GM18868 (cell line): Measurements from ENCODE around the gene GOLGB1.
"Not testable (repeated sequence)": the region's sequence is repeated elsewhere in the genome, so short reads cannot be mapped to it uniquely, and the experiment has no call there.

Experiments used
- ATAC-seq: cut with Tn5 transposase; IDR thresholded peaks from one replicate; pipeline ENCODE4 v1.9.1; 2021; ENCODE audit warnings: mild to moderate bottlenecking, moderate library complexity; ENCODE audit not compliant: unreplicated experiment

Gene GOLGB1

GRCh38 chr3:121696186-121696585, 53.4 kb downstream of the GOLGB1 start:
- ATAC-seq = no peak

GRCh38 chr3:121692010-121692699, 57.4 kb downstream of the GOLGB1 start:
- ATAC-seq = no peak

- peak; percentile 83 for ATAC-seq
Measured at GRCh38 chr3:121690777-121691405, 58.6 kb downstream of the GOLGB1 start.

- not testable (repeated sequence) for ATAC-seq
Measured at GRCh38 chr3:121688747-121689146, 60.8 kb downstream of the GOLGB1 start.

GRCh38 chr3:121681792-121682191, 67.7 kb downstream of the GOLGB1 start:
- ATAC-seq = no peak

- ATAC-seq = no peak
Measured at GRCh38 chr3:121677141-121677540, 72.4 kb downstream of the GOLGB1 start.

GRCh38 chr3:121670676-121671075, 78.9 kb downstream of the GOLGB1 start:
- no peak for ATAC-seq

- ATAC-seq = no peak
Measured at GRCh38 chr3:121667333-121667732, 82.2 kb downstream of the GOLGB1 start.

GRCh38 chr3:121665488-121665887, 84.1 kb downstream of the GOLGB1 start:
- no peak for ATAC-seq

- no peak for ATAC-seq
Measured at GRCh38 chr3:121663171-121663847, 86.2 kb downstream of the GOLGB1 start.

GRCh38 chr3:121662742-121663141, 86.8 kb downstream of the GOLGB1 start:
- ATAC-seq = no peak

- no peak for ATAC-seq
Measured at GRCh38 chr3:121661376-121661775, 88.2 kb downstream of the GOLGB1 start.

- ATAC-seq = peak; percentile 91
Measured at GRCh38 chr3:121660356-121661171, 89.0 kb downstream of the GOLGB1 start, which contains the start of gene HCLS1. HCLS1 (minus strand) TSS chr3:121660903; CDS start chr3:121658347, 2,556 bp downstream.

- ATAC-seq = no peak
Measured at GRCh38 chr3:121659586-121659985, 90.0 kb downstream of the GOLGB1 start.

GRCh38 chr3:121658716-121659435, 90.7 kb downstream of the GOLGB1 start:
- no peak for ATAC-seq

- peak; percentile 89 for ATAC-seq
Measured at GRCh38 chr3:121654493-121655385, 94.8 kb downstream of the GOLGB1 start.

- no peak for ATAC-seq
Measured at GRCh38 chr3:121651684-121652083, 97.9 kb downstream of the GOLGB1 start.

GRCh38 chr3:121649645-121650044, 99.9 kb downstream of the GOLGB1 start:
- ATAC-seq = no peak

GRCh38 chr3:121648219-121648958, 101.2 kb downstream of the GOLGB1 start:
- ATAC-seq = no peak
